Right lobe of liver (tissue), 6 donors: ENCODE data around the gene UNC80. TPM values are rescaled to one million over a fixed set of nuclear protein-coding genes. Genes with fewer than 3 reads are reported as not detected.

Source experiments
- ATAC-seq, 4 donors: fragments of 200-7000 bp; cut with Tn5 transposase; one replicate each; pipeline ENCODE4 v1.9.1; 2020; ENCODE audit warnings: mild to moderate bottlenecking in 4 of 4, moderate library complexity in 4 of 4
- DNase-seq, 3 donors: peaks; one replicate each; pipeline ENCODE4 v3.0.0-alpha.2; 2020
- H3K27ac ChIP-seq, 3 donors: fragments of 200-600 bp; one replicate each; pipeline ENCODE4 v1.8.0; 2022
- H3K27me3 ChIP-seq, 2 donors: fragments of 200-600 bp; one replicate each; pipeline ENCODE4 v1.8.0; 2022
- H3K36me3 ChIP-seq, 4 donors: fragments of 200-600 bp; sonication (generic) in 1 of 4; one replicate each; pipeline versions ENCODE4 v1.5.1 to v1.8.0; 2017 to 2022; ENCODE audit warnings: control low read depth in 1 of 4
- H3K4me1 ChIP-seq, 4 donors: fragments of 200-600 bp; sonication (generic) in 1 of 4; one replicate each; pipeline versions ENCODE4 v1.5.1 to v1.8.0; 2017 to 2022; ENCODE audit warnings: control low read depth in 1 of 4
- H3K4me3 ChIP-seq, 3 donors: fragments of 200-600 bp; one replicate each; pipeline ENCODE4 v1.8.0; 2022
- H3K9me3 ChIP-seq, 4 donors: fragments of 200-600 bp; sonication (generic) in 1 of 4; one replicate each; pipeline versions ENCODE4 v1.5.1 to v1.8.0; 2017 to 2022; ENCODE audit warnings: control low read depth in 1 of 4
- POLR2A ChIP-seq: fragments of 450-650 bp; IDR thresholded peaks from one replicate; pipeline ENCODE4 v1.6.1; 2017; ENCODE audit warnings: antibody characterized with exemption, mild to moderate bottlenecking
- WGBS: methylation state at CpG from one replicate; pipeline ENCODE4 v1.1.6; 2018; ENCODE audit warnings: low coverage, low lambda C conversion rate; ENCODE audit not compliant: insufficient coverage; ENCODE audit errors: missing lambda C conversion rate; 5-methylcytosine and 5-hydroxymethylcytosine counted together
- intact Hi-C, 2 donors: fragments of 100-400 bp; cut with DNase I; formaldehyde crosslinking; loops; one replicate each; pipeline versions ENCODE4 v1.11.2 to v1.14.1; 2022
- total RNA-seq, 6 experiments: library from RNA; depleted of rRNA in 2 of 6; stranded (reverse); fragments of >200 nt in 2 of 6; fragmentation: NEBNext Ultra II Directional in 3 of 6; extraction: Animal tissue kit (Norgen Biotek cat#: 25700) in 3 of 6; gene quantifications; one replicate each; pipeline versions ENCODE4 v1.1.0 to v1.2.4, GENCODE V29; 2016 to 2023
- TF ChIP-seq, protein P1 (sequence below), 4 donors: fragments of 200-600 bp in 3 of 4; fragments of 450-650 bp in 1 of 4; IDR thresholded peaks; one replicate each; pipeline versions ENCODE4 v1.5.1 to v1.8.0; 2016 to 2022; ENCODE audit warnings: antibody characterized with exemption in 4 of 4, mild to moderate bottlenecking in 2 of 4
- donor health status: DM: no; HTN: yes; CAD: no.
- donor health status: DM: no; HTN: no; CAD: no.
- donor health status: DM: no; HTN: no; CAD: no.
- donor health status: DM: no; HTN: yes; CAD: no.
- donor health status: DM: no; HTN: yes; CAD: no.

The UNC80 gene
- total RNA-seq, 6 experiments from 2014 or later = 0.19 TPM; not detected in 5

DNA sequence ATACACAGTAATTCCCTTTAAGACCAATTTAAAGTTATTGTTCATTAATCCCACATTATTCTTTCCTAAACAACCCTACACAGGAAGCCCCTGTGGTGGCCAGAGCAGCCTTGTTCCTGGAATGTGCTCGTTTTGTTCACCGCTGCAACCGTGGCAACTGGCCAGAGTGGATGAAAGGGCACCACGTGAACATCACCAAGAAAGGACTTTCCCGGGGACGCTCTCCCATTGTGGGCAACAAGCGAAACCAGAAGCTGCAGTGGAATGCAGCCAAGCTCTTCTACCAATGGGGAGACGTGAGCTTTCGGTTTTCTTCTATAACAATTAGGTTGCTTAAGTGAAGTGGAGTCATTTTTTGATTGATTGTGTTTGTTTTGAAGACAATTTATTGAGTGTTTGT is 101.0 kb downstream of the UNC80 start:
- H3K9me3 ChIP-seq = no peaks in the 10 kb centered on the region
- no peak overlapping the region for H3K27ac ChIP-seq
- peak in 1 of 3 donors; percentile 47 for DNase-seq
- intact Hi-C loops = no loop called here
- H3K27me3 ChIP-seq = no peaks in the 10 kb centered on the region
- H3K4me3 ChIP-seq = no peak overlapping the region
- WGBS = 58% methylated on average over 9 of the region's 9 CpGs
- H3K36me3 ChIP-seq = no peaks in the 10 kb centered on the region
- no peaks in the 10 kb centered on the region for H3K4me1 ChIP-seq
- no peak for ATAC-seq
- no peak for TF ChIP-seq POLR2A
- TF ChIP-seq, protein P1, sequence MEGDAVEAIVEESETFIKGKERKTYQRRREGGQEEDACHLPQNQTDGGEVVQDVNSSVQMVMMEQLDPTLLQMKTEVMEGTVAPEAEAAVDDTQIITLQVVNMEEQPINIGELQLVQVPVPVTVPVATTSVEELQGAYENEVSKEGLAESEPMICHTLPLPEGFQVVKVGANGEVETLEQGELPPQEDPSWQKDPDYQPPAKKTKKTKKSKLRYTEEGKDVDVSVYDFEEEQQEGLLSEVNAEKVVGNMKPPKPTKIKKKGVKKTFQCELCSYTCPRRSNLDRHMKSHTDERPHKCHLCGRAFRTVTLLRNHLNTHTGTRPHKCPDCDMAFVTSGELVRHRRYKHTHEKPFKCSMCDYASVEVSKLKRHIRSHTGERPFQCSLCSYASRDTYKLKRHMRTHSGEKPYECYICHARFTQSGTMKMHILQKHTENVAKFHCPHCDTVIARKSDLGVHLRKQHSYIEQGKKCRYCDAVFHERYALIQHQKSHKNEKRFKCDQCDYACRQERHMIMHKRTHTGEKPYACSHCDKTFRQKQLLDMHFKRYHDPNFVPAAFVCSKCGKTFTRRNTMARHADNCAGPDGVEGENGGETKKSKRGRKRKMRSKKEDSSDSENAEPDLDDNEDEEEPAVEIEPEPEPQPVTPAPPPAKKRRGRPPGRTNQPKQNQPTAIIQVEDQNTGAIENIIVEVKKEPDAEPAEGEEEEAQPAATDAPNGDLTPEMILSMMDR (IDR thresholded peaks at IDR 0.05) = no peak

DNA sequence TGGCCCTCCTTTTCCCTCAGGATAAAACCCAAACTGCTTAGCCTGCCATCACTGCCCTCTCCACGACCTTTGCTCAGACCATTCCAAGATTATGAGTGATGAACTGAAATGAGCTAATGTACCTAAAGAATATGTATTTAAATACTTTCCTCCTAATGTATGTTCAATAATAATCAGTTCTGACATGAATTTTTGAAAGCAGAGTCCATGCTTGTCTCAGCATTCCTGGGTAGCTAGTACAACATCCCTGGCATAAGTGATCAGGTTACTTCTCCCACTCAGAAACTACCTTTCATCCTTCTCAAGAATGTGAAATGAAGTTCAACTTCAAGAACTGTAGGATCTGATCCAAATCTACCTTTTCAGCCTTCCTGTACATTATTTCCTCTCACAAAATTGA is 103.6 kb downstream of the UNC80 start:
- H3K27ac ChIP-seq = no peak overlapping the region
- no peak overlapping the region for H3K4me3 ChIP-seq
- no peak for TF ChIP-seq POLR2A
- TF ChIP-seq, protein P1 (IDR thresholded peaks at IDR 0.05) = no peak
- no peaks in the 10 kb centered on the region for H3K27me3 ChIP-seq
- WGBS = 22% methylated on average over 1 of the region's 1 CpG
- ATAC-seq (no peak), DNase-seq (no peak)
- intact Hi-C loops = no loop called here
- no peaks in the 10 kb centered on the region for H3K9me3 ChIP-seq
- no peaks in the 10 kb centered on the region for H3K36me3 ChIP-seq
- no peaks in the 10 kb centered on the region for H3K4me1 ChIP-seq

DNA sequence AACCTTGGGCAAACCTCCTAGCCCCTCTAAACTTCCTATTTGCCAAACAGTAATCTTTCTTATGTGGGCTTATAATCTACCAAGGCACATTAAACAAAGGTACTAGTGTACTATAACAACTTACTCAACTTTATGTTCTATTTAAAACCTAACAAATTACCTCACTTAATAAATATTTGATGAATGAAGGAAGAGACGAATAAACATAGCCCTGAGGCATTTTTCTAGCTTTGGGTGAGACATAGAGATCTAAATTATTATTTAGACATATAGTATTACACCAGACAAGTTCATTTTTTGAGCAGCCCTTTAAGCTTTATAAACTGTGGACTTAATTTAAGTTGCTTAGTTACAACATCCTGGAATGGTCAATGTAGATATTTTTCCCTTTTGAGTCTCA is 104.6 kb downstream of the UNC80 start:
- no peak overlapping the region for H3K4me3 ChIP-seq
- no peak for ATAC-seq
- whole genome bisulfite sequencing = 5% methylated on average over 1 of the region's 1 CpG
- intact Hi-C loops = no loop called here
- no peak for DNase-seq
- no peaks in the 10 kb centered on the region for H3K4me1 ChIP-seq
- no peaks in the 10 kb centered on the region for H3K27me3 ChIP-seq
- no peaks in the 10 kb centered on the region for H3K9me3 ChIP-seq
- TF ChIP-seq, protein P1 (IDR thresholded peaks at IDR 0.05) = no peak
- no peak for TF ChIP-seq POLR2A
- no peaks in the 10 kb centered on the region for H3K36me3 ChIP-seq
- H3K27ac ChIP-seq = no peak overlapping the region

DNA sequence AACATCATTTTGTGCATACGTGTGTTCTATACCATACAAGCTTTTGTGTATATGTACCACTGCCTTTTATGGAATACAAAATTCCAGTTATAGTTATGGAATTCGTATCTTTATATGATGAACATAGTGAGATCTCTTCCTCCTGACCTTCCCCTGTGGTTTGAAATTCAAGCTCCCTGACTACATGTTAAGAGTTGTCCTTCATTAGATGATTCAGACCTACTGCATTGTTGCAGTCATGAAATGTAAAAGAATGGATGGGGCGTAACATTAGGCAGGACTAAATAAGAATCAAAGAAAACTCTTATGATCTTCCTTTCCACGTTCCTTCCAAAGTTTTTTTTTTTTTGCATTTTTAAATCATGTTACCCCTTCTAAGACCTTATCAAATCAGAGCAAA is 107.1 kb downstream of the UNC80 start:
- Histone ChIP-seq H3K9me3 (no peaks in the 10 kb centered on the region), H3K4me1 (no peaks in the 10 kb centered on the region), H3K27me3 (no peaks in the 10 kb centered on the region), H3K36me3 (no peaks in the 10 kb centered on the region), H3K4me3 (no peak overlapping the region), H3K27ac (no peak overlapping the region)
- TF ChIP-seq POLR2A = no peak
- TF ChIP-seq, protein P1 (IDR thresholded peaks at IDR 0.05) = no peak
- DNase-seq (no peak), ATAC-seq (no peak)
- WGBS = 37% methylated on average over 4 of the region's 4 CpGs
- intact Hi-C loops = no loop called here

GRCh38 chr2:209900638-209901037 is 129.0 kb downstream of the UNC80 start:
- WGBS = 63% methylated on average over 1 of the region's 1 CpG
- H3K9me3 ChIP-seq = no peaks in the 10 kb centered on the region
- DNase-seq = no peak
- no peaks in the 10 kb centered on the region for H3K27me3 ChIP-seq
- no peaks in the 10 kb centered on the region for H3K4me1 ChIP-seq
- intact Hi-C loops = no loop called here
- ATAC-seq = no peak
- TF ChIP-seq POLR2A = no peak
- TF ChIP-seq, protein P1 (IDR thresholded peaks at IDR 0.05) = no peak
- H3K4me3 ChIP-seq = no peak overlapping the region
- H3K27ac ChIP-seq = no peak overlapping the region
- no peaks in the 10 kb centered on the region for H3K36me3 ChIP-seq
